Fibroblast of pulmonary artery (primary cell): ENCODE results near the gene JSRP1.

Experiments used
- DNase-seq: peaks from one replicate; pipeline ENCODE4 v3.0.0-alpha.2; 2010; ENCODE audit warnings: low read depth
- H3K4me3 ChIP-seq: replicated peaks from 2 replicates; pipeline ENCODE4 v1.5.1; 2011; ENCODE audit warnings: low read depth, mild to moderate bottlenecking, control low read depth, low read length, moderate library complexity
- CTCF ChIP-seq: IDR thresholded peaks from 2 replicates; pipeline ENCODE4 v1.5.1; 2011; ENCODE audit warnings: mild to moderate bottlenecking, control low read depth, low read length, inconsistent platforms; ENCODE audit errors: missing control alignments

Gene JSRP1

DNA sequence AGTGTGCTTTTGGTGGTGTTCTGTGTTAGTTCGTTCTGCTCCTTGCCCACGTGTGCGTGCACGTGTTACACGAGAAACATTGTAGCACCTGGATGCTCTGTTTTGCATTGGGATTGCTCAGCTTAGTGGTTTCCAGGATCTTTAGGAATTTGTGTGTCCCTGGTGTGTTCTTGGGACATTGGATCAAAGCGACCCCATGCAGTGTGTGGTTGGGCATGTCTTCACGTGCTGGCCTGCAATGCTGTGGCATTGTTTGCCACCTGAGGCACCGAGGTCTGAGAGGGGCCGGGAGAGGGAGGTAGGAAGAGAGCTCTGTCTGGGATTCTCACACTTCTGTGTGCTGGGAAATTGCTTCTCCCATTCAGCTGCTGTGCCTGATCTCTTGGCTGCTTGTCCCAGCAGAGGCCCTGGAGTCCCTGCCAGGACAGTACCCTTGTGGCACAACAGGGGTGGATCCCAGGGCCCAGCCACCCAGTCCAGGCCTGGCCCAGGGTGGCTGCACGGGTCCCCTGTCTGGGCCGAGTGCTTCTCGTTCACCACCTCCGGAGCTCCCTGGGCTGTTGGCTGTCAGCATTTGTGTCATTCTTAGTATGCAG, 31.4 kb downstream of the JSRP1 start:
- H3K4me3 ChIP-seq = no peak overlapping the region
- DNase-seq = no peak
- no peak for TF ChIP-seq CTCF

GRCh38 chr19:2223959-2224358, 32.3 kb downstream of the JSRP1 start:
- TF ChIP-seq CTCF = no peak
- no peak overlapping the region for H3K4me3 ChIP-seq
- no peak for DNase-seq

- H3K4me3 ChIP-seq = no peak overlapping the region
- TF ChIP-seq CTCF = no peak
- no peak for DNase-seq
These were observed 32.8 kb downstream of the JSRP1 start for GRCh38 chr19:2223391-2223790.

DNA sequence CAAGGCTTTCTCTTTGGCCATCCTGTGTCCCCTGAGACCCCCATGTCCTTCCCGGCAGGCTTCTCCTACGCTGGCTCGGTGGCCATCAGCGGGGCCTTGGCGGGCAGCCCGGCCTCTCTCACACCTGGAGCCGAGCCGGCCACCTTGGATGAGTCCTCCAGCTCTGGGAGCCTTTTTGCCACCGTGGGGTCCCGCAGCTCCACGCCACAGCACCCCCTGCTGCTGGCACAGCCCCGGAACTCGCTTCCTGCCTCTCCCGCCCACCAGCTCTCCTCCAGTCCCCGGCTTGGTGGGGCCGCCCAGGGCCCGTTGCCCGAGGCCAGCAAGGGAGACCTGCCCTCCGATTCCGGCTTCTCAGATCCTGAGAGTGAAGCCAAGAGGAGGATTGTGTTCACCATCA, 34.3 kb downstream of the JSRP1 start:
- TF ChIP-seq CTCF = peak; percentile 10
- DNase-seq = no peak
- no peak overlapping the region for H3K4me3 ChIP-seq

- H3K4me3 ChIP-seq = no peak overlapping the region
- TF ChIP-seq CTCF = no peak
- no peak for DNase-seq
These were observed 34.9 kb downstream of the JSRP1 start for GRCh38 chr19:2221250-2221831.

GRCh38 chr19:2219726-2220125, 36.5 kb downstream of the JSRP1 start:
- no peak for DNase-seq
- no peak overlapping the region for H3K4me3 ChIP-seq
- TF ChIP-seq CTCF = no peak

- H3K4me3 ChIP-seq = no peak overlapping the region
- no peak for TF ChIP-seq CTCF
- DNase-seq = no peak
These were observed 38.6 kb downstream of the JSRP1 start for GRCh38 chr19:2217591-2217990.
